Lower leg skin (tissue), 3 donors: ENCODE data around the gene CABP2.

Experiments used
- POLR2A ChIP-seq, 2 donors: fragments of 450-650 bp; IDR thresholded peaks; one replicate each; pipeline ENCODE4 v1.6.1; 2016 to 2017; ENCODE audit warnings: antibody characterized with exemption in 2 of 2, mild to moderate bottlenecking in 1 of 2, moderate library complexity in 1 of 2
- TF ChIP-seq, protein P1 (sequence below), 3 donors: fragments of 450-650 bp; IDR thresholded peaks; one replicate each; pipeline ENCODE4 v1.5.1; 2016; ENCODE audit warnings: antibody characterized with exemption in 3 of 3, mild to moderate bottlenecking in 3 of 3, moderate library complexity in 2 of 3

DNA sequence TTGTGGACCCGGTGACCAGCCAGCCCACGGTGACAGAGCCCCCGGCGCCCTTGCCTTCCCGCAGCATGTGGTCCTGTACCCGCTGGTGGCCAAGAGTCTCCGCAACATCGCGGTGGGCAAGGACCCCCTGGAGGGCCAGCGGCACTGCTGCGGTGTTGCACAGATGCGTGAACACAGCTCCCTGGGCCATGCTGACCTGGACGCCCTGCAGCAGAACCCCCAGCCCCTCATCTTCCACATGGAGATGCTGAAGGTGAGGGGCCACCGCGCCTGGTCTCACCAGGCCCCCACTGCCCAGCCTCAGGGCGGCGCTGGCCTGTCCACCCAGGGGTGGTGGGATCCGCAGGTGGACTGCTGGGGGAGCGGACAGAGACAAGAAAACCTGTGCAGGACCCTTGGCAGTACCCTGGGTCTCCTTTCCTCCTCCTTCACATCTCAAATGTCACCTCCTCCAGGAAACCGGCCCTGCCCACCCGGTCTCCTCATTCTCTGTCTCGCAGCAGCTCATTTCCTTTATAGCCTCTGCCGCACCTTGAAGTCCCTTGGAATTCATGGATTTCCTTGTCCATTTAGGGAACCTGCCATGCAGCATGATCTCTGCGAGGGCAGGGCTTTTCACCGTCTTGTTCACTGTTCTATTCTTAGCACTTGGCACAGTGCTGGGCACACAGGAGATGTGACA lies 33.9 kb downstream of the CABP2 start:
- no peak for TF ChIP-seq POLR2A (IDR thresholded peaks at IDR 0.05)
- TF ChIP-seq, protein P1, sequence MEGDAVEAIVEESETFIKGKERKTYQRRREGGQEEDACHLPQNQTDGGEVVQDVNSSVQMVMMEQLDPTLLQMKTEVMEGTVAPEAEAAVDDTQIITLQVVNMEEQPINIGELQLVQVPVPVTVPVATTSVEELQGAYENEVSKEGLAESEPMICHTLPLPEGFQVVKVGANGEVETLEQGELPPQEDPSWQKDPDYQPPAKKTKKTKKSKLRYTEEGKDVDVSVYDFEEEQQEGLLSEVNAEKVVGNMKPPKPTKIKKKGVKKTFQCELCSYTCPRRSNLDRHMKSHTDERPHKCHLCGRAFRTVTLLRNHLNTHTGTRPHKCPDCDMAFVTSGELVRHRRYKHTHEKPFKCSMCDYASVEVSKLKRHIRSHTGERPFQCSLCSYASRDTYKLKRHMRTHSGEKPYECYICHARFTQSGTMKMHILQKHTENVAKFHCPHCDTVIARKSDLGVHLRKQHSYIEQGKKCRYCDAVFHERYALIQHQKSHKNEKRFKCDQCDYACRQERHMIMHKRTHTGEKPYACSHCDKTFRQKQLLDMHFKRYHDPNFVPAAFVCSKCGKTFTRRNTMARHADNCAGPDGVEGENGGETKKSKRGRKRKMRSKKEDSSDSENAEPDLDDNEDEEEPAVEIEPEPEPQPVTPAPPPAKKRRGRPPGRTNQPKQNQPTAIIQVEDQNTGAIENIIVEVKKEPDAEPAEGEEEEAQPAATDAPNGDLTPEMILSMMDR (IDR thresholded peaks at IDR 0.05), result no peak
